NT2/D1 (cell line): ENCODE results near the gene PIGS.

Experiments used
- SUZ12 ChIP-seq: IDR thresholded peaks from 2 replicates; pipeline ENCODE4 v1.6.1; 2011; ENCODE audit not compliant: insufficient read length, insufficient read depth; ENCODE audit errors: extremely low read depth
- YY1 ChIP-seq: IDR thresholded peaks from 2 replicates; pipeline ENCODE4 v1.6.1; 2011; ENCODE audit not compliant: insufficient read length, insufficient read depth

DNA sequence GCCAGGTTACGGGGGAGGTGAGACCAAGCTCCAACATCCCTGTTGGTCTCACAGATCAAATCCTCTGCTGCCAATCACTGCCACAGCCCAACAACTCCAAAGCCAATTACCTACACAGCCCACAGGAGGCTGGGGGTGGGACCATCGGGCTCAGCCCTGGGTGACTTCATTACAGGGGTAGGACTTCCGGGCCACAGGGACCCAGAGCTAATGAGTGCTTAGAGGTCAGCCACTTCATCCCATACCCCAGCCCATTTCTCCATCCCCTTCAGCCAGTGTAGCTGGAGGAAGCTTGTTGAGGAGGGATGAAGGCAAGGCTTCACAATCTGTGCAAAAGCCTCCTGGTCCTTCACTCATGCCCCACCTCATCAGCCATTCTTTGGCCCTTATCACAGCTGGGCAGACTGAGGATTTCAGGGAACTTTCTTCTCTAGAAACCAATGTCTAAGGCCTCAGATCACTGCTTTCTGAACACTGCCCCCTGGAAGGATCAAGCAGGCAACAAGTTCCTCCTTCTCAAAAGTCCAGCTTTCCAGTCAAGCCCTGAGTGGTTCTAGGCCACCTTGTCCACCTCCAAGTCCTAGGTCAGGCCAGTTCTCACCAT, 59.4 kb downstream of the PIGS start:
- TF ChIP-seq YY1: no peak
- TF ChIP-seq SUZ12: no peak
